Measurements from ENCODE around the gene ALAS1.

DNA sequence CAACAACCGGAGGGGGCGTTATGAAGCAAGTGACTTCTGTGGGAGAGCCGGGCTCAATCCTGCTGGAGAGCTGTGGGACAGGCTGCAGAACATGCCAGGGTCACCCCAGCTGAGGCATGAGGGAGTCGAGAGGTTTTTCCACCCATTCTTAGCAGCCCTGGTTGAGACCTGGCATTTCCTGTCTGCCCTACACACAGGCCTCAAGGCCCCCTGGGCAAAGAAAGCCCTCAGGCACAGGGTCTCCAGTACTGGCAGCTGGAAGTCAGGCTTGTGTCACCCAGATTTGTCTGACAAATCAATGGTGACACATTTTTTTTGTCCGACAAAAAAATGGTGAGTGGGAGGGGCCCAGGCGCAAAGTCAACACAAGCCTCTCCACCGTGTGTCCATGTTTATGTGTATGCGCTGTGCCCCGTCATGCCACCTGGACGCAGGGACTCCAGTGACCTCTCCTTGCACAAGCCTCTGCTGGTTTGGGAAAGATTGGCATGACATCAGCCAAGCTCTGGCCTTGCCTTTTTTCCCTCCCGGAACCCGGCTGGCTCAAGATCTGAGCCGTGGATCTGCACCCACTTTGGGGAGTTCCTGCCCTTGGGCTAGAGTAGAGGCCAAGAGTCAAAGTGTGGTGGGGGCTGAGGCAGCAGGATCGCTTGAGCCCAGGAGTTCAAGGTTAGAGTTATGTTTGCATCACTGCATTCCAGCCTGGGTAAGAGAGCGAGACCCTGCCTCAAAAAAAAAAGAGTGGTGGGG is 20.8 kb upstream of the ALAS1 start:
- TF ChIP-seq, protein P1, sequence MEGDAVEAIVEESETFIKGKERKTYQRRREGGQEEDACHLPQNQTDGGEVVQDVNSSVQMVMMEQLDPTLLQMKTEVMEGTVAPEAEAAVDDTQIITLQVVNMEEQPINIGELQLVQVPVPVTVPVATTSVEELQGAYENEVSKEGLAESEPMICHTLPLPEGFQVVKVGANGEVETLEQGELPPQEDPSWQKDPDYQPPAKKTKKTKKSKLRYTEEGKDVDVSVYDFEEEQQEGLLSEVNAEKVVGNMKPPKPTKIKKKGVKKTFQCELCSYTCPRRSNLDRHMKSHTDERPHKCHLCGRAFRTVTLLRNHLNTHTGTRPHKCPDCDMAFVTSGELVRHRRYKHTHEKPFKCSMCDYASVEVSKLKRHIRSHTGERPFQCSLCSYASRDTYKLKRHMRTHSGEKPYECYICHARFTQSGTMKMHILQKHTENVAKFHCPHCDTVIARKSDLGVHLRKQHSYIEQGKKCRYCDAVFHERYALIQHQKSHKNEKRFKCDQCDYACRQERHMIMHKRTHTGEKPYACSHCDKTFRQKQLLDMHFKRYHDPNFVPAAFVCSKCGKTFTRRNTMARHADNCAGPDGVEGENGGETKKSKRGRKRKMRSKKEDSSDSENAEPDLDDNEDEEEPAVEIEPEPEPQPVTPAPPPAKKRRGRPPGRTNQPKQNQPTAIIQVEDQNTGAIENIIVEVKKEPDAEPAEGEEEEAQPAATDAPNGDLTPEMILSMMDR (IDR thresholded peaks at IDR 0.05) = no peak
- TF ChIP-seq EP300 (IDR thresholded peaks at IDR 0.05) = no peak
- TF ChIP-seq POLR2A (IDR thresholded peaks at IDR 0.05; ENCODE audit: low read depth) = no peak
- no peak for TF ChIP-seq POLR2AphosphoS5 (IDR thresholded peaks at IDR 0.05)

Measured in esophagus muscularis mucosa (tissue), 4 donors.